Astrocyte (in vitro differentiated cells and primary cell): ENCODE measurements around the gene DNAH11. TPM values are rescaled to one million over a fixed set of nuclear protein-coding genes. Genes with fewer than 3 reads are reported as not detected.

ENCODE experiments used
- DNase-seq: peaks from one replicate; pipeline ENCODE4 v3.0.0-alpha.2; 2010; ENCODE audit warnings: low read depth
- FAIRE-seq: peaks from 2 replicates; lab custom pipeline; 2011; peaks lifted over from hg19 to GRCh38; lab: Jason Lieb, UNC
- H2AFZ ChIP-seq: 2 replicates; pipeline ENCODE4 v1.6.0; 2012; ENCODE audit warnings: low read depth, low read length, inconsistent platforms
- H3K27ac ChIP-seq: 2 replicates; pipeline ENCODE4 v1.5.1; 2011; ENCODE audit warnings: low read depth, low read length, inconsistent platforms
- H3K27me3 ChIP-seq: 2 replicates; pipeline ENCODE4 v1.6.0; 2011; ENCODE audit warnings: low read length, inconsistent platforms; ENCODE audit not compliant: insufficient read depth
- H3K36me3 ChIP-seq: 2 replicates; pipeline ENCODE4 v1.5.1; 2011; ENCODE audit warnings: low read length, inconsistent platforms; ENCODE audit not compliant: insufficient read depth
- H3K4me1 ChIP-seq: 2 replicates; pipeline ENCODE4 v1.5.1; 2011; ENCODE audit warnings: low read length, inconsistent platforms; ENCODE audit not compliant: insufficient read depth
- H3K4me2 ChIP-seq: 2 replicates; pipeline ENCODE4 v1.6.0; 2012; ENCODE audit warnings: low read length, inconsistent platforms
- H3K4me3 ChIP-seq: 2 replicates; pipeline ENCODE4 v1.5.1; 2011; ENCODE audit warnings: low read depth, mild to moderate bottlenecking, low read length, inconsistent platforms; ENCODE audit not compliant: insufficient read depth
- H3K79me2 ChIP-seq: 2 replicates; pipeline ENCODE4 v1.6.0; 2012; ENCODE audit warnings: mild to moderate bottlenecking, low read length, inconsistent platforms; ENCODE audit not compliant: insufficient read depth
- H3K9ac ChIP-seq: 2 replicates; pipeline ENCODE4 v1.6.0; 2012; ENCODE audit warnings: mild to moderate bottlenecking, low read length, inconsistent platforms
- H3K9me3 ChIP-seq: 2 replicates; pipeline ENCODE4 v1.5.1; 2012; ENCODE audit warnings: low read depth, mild to moderate bottlenecking, low read length, inconsistent platforms; ENCODE audit not compliant: insufficient read depth
- H4K20me1 ChIP-seq: 2 replicates; pipeline ENCODE4 v1.6.0; 2012; ENCODE audit warnings: low read length, inconsistent platforms; ENCODE audit not compliant: insufficient read depth
- H3K27ac Mint-ChIP-seq: one replicate; pipeline ENCODE4 v1.8.0; 2021; ENCODE audit warnings: mild to moderate bottlenecking, mixed read lengths; ENCODE audit not compliant: unreplicated experiment
- H3K27me3 Mint-ChIP-seq: one replicate; pipeline ENCODE4 v1.8.0; 2021; ENCODE audit warnings: low read depth, mixed read lengths; ENCODE audit not compliant: unreplicated experiment
- H3K36me3 Mint-ChIP-seq: one replicate; pipeline ENCODE4 v1.8.0; 2021; ENCODE audit warnings: low read depth, mixed read lengths; ENCODE audit not compliant: unreplicated experiment
- H3K4me1 Mint-ChIP-seq: one replicate; pipeline ENCODE4 v1.8.0; 2021; ENCODE audit warnings: low read depth, mixed read lengths; ENCODE audit not compliant: unreplicated experiment
- H3K4me3 Mint-ChIP-seq: one replicate; pipeline ENCODE4 v1.8.0; 2021; ENCODE audit warnings: mild to moderate bottlenecking, moderate library complexity, mixed read lengths; ENCODE audit not compliant: unreplicated experiment
- H3K9me3 Mint-ChIP-seq: one replicate; pipeline ENCODE4 v1.8.0; 2021; ENCODE audit warnings: mild to moderate bottlenecking, mixed read lengths; ENCODE audit not compliant: unreplicated experiment
- EZH2 ChIP-seq: IDR thresholded peaks from 2 replicates; pipeline ENCODE4 v1.6.1; 2012; ENCODE audit warnings: mild to moderate bottlenecking, low read length, inconsistent platforms; ENCODE audit not compliant: insufficient read depth
- total RNA-seq: library from RNA; stranded (reverse); gene quantifications from 2 replicates; pipeline ENCODE4 v1.2.1, GENCODE V29; 2021
- TF ChIP-seq, protein P1 (sequence below): IDR thresholded peaks from 2 replicates; pipeline ENCODE4 v1.5.1; 2011; ENCODE audit warnings: low read depth, mild to moderate bottlenecking, inconsistent platforms, low read length, moderate library complexity; ENCODE audit not compliant: insufficient read depth

The DNAH11 gene
- total RNA-seq, 1 donor from 2014 or later: 0.43 TPM

DNA sequence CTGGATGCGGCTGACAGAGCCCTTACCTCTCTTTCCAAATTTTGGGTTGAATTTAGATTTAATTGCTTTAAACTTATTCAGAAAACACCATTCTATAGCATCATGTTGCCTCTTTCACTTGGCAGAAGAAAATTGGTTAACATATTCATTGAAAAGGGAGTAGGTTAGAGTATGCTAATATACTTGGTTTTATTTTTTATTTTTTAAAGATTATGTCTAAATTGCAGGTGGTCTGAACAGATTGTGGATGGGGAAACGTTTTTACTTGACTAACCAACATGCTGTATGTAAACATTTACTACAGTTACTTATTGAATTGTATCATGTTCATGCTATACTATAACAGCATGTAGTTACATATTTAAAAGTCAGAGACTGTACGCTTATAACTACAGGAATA, 65.6 kb downstream of the DNAH11 start:
- no peaks in the 10 kb centered on the region for H3K4me1 ChIP-seq
- no peak overlapping the region for H2AFZ ChIP-seq
- FAIRE-seq: no peak

GRCh38 chr7:21611129-21611528, 68.3 kb downstream of the DNAH11 start:
- no peak overlapping the region for H3K4me3 Mint-ChIP-seq
- H3K9me3 Mint-ChIP-seq: no peaks in the 10 kb centered on the region
- H4K20me1 ChIP-seq: no peaks in the 10 kb centered on the region
- no peak overlapping the region for H3K9ac ChIP-seq
- H3K27me3 Mint-ChIP-seq: no peaks in the 10 kb centered on the region
- H3K4me2 ChIP-seq: no peak overlapping the region
- H3K79me2 ChIP-seq: no peaks in the 10 kb centered on the region
- no peak overlapping the region for H2AFZ ChIP-seq
- no peaks in the 10 kb centered on the region for H3K4me1 ChIP-seq
- H3K36me3 ChIP-seq: no peaks in the 10 kb centered on the region
- H3K4me1 Mint-ChIP-seq: no peaks in the 10 kb centered on the region
- no peaks in the 10 kb centered on the region for H3K36me3 Mint-ChIP-seq
- H3K27ac ChIP-seq: no peak overlapping the region
- H3K27ac Mint-ChIP-seq: no peak overlapping the region
- H3K27me3 ChIP-seq: no peaks in the 10 kb centered on the region
- TF ChIP-seq, protein P1, sequence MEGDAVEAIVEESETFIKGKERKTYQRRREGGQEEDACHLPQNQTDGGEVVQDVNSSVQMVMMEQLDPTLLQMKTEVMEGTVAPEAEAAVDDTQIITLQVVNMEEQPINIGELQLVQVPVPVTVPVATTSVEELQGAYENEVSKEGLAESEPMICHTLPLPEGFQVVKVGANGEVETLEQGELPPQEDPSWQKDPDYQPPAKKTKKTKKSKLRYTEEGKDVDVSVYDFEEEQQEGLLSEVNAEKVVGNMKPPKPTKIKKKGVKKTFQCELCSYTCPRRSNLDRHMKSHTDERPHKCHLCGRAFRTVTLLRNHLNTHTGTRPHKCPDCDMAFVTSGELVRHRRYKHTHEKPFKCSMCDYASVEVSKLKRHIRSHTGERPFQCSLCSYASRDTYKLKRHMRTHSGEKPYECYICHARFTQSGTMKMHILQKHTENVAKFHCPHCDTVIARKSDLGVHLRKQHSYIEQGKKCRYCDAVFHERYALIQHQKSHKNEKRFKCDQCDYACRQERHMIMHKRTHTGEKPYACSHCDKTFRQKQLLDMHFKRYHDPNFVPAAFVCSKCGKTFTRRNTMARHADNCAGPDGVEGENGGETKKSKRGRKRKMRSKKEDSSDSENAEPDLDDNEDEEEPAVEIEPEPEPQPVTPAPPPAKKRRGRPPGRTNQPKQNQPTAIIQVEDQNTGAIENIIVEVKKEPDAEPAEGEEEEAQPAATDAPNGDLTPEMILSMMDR: no peak
- TF ChIP-seq EZH2: no peak
- no peak for FAIRE-seq
- H3K4me3 ChIP-seq: no peak overlapping the region
- H3K9me3 ChIP-seq: no peaks in the 10 kb centered on the region
- no peak for DNase-seq

More for the DNA sequence above, 65.6 kb downstream of the DNAH11 start:
- Mint-ChIP-seq H3K27me3 (no peaks in the 10 kb centered on the region), H3K4me1 (no peaks in the 10 kb centered on the region), H3K27ac (no peak overlapping the region), H3K9me3 (no peaks in the 10 kb centered on the region), H3K4me3 (no peak overlapping the region), H3K36me3 (no peaks in the 10 kb centered on the region)
- Histone ChIP-seq H3K4me2 (no peak overlapping the region), H4K20me1 (no peaks in the 10 kb centered on the region), H3K79me2 (no peaks in the 10 kb centered on the region), H3K4me3 (no peak overlapping the region), H3K9me3 (no peaks in the 10 kb centered on the region), H3K36me3 (no peaks in the 10 kb centered on the region), H3K9ac (no peak overlapping the region), H3K27ac (no peak overlapping the region), H3K27me3 (no peaks in the 10 kb centered on the region)
- no peak for TF ChIP-seq EZH2
- TF ChIP-seq, protein P1: no peak
- DNase-seq: no peak

- no peaks in the 10 kb centered on the region for H4K20me1 ChIP-seq
- peaks cover 13% of the 10 kb centered on the region for H3K4me1 ChIP-seq
- H3K36me3 ChIP-seq: no peaks in the 10 kb centered on the region
- TF ChIP-seq, protein P1: no peak
- no peak for TF ChIP-seq EZH2
- no peaks in the 10 kb centered on the region for H3K27me3 Mint-ChIP-seq
- no peak overlapping the region for H2AFZ ChIP-seq
- H3K4me1 Mint-ChIP-seq: peaks cover 11% of the 10 kb centered on the region
- H3K4me3 ChIP-seq: no peak overlapping the region
- H3K27me3 ChIP-seq: no peaks in the 10 kb centered on the region
- H3K27ac ChIP-seq: no peak overlapping the region
- FAIRE-seq: no peak
- no peak overlapping the region for H3K4me3 Mint-ChIP-seq
- H3K9ac ChIP-seq: no peak overlapping the region
- H3K4me2 ChIP-seq: no peak overlapping the region
- H3K9me3 ChIP-seq: no peaks in the 10 kb centered on the region
- no peaks in the 10 kb centered on the region for H3K79me2 ChIP-seq
- DNase-seq: no peak
- no peak overlapping the region for H3K27ac Mint-ChIP-seq
- H3K36me3 Mint-ChIP-seq: no peaks in the 10 kb centered on the region
- no peaks in the 10 kb centered on the region for H3K9me3 Mint-ChIP-seq
These were observed 73.3 kb downstream of the DNAH11 start for GRCh38 chr7:21616091-21616490.
